Activated CD8-positive, alpha-beta T cell treated with anti-CD3 and anti-CD28 coated beads for 36 hours (primary cell): Measurements from ENCODE around the gene ZKSCAN1. TPM values are rescaled to one million over a fixed set of nuclear protein-coding genes. Genes with fewer than 3 reads are reported as not detected.

Source experiments
- ATAC-seq: fragments of 200-7000 bp; cut with Tn5 transposase; one replicate; pipeline ENCODE4 v1.10.0; 2021; ENCODE audit warnings: mild to moderate bottlenecking, moderate library complexity
- CTCF ChIA-PET: fragments of 350-600 bp; sonication (Branson Sonifier 250); formaldehyde crosslinking; loops from one replicate; lab custom pipeline; 2021; ENCODE audit warnings: antibody characterized with exemption; lab: Charles Lee
- POLR2A ChIA-PET: fragments of 350-600 bp; sonication (Branson Sonifier 250); formaldehyde crosslinking; loops from one replicate; lab custom pipeline; 2021; ENCODE audit warnings: antibody characterized with exemption; lab: Charles Lee
- DNase-seq: peaks from one replicate; pipeline ENCODE4 v3.0.0-alpha.2; 2020
- H3K27ac Mint-ChIP-seq: one replicate; pipeline ENCODE4 v1.8.0; 2021; ENCODE audit warnings: mild to moderate bottlenecking, mixed read lengths
- H3K27me3 Mint-ChIP-seq: one replicate; pipeline ENCODE4 v1.8.0; 2021; ENCODE audit warnings: mixed read lengths
- H3K36me3 Mint-ChIP-seq: one replicate; pipeline ENCODE4 v1.8.0; 2021; ENCODE audit warnings: low read depth, mixed read lengths
- H3K4me1 Mint-ChIP-seq: one replicate; pipeline ENCODE4 v1.8.0; 2021; ENCODE audit warnings: low read depth, mixed read lengths
- H3K4me3 Mint-ChIP-seq: one replicate; pipeline ENCODE4 v1.8.0; 2021; ENCODE audit warnings: mild to moderate bottlenecking, moderate library complexity, mixed read lengths
- H3K9me3 Mint-ChIP-seq: one replicate; pipeline ENCODE4 v1.8.0; 2021; ENCODE audit warnings: mixed read lengths
- intact Hi-C: fragments of 100-400 bp; cut with micrococcal nuclease; formaldehyde crosslinking; loops from one replicate; pipeline ENCODE4 v1.10.0; 2022
- total RNA-seq, 2 experiments: library from RNA; stranded (reverse); gene quantifications; one replicate each; pipeline ENCODE4 v1.2.3, GENCODE V29; 2021
- TF ChIP-seq, protein P1 (sequence below): fragments of 200-600 bp; IDR thresholded peaks from one replicate; pipeline ENCODE4 v1.8.0; 2022; ENCODE audit warnings: antibody characterized with exemption, mild to moderate bottlenecking

ZKSCAN1 gene
- total RNA-seq, 2 experiments from 2014 or later = 41.9 to 47.3 TPM

DNA sequence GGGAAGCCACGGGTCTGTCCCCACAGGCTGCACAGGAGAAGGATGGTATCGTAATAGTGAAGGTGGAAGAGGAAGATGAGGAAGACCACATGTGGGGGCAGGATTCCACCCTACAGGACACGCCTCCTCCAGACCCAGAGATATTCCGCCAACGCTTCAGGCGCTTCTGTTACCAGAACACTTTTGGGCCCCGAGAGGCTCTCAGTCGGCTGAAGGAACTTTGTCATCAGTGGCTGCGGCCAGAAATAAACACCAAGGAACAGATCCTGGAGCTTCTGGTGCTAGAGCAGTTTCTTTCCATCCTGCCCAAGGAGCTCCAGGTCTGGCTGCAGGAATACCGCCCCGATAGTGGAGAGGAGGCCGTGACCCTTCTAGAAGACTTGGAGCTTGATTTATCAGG lies 8.1 kb downstream of the ZKSCAN1 start:
- POLR2A ChIA-PET = interaction anchor here (1.0 to 1.9 kb wide), 2 partner anchors 7 to 8 kb away, joined by 3 to 5 read pairs; no protein-coding TSS in a partner anchor
- intact Hi-C loops = no loop called here
- no peak for DNase-seq
- Mint-ChIP-seq H3K4me3 (no peak overlapping the region), H3K36me3 (peaks cover 42% of the 10 kb centered on the region), H3K27ac (no peak overlapping the region), H3K27me3 (no peaks in the 10 kb centered on the region), H3K4me1 (peaks cover 28% of the 10 kb centered on the region), H3K9me3 (no peaks in the 10 kb centered on the region)
- TF ChIP-seq, protein P1, sequence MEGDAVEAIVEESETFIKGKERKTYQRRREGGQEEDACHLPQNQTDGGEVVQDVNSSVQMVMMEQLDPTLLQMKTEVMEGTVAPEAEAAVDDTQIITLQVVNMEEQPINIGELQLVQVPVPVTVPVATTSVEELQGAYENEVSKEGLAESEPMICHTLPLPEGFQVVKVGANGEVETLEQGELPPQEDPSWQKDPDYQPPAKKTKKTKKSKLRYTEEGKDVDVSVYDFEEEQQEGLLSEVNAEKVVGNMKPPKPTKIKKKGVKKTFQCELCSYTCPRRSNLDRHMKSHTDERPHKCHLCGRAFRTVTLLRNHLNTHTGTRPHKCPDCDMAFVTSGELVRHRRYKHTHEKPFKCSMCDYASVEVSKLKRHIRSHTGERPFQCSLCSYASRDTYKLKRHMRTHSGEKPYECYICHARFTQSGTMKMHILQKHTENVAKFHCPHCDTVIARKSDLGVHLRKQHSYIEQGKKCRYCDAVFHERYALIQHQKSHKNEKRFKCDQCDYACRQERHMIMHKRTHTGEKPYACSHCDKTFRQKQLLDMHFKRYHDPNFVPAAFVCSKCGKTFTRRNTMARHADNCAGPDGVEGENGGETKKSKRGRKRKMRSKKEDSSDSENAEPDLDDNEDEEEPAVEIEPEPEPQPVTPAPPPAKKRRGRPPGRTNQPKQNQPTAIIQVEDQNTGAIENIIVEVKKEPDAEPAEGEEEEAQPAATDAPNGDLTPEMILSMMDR = no peak
- ATAC-seq = no peak
- CTCF ChIA-PET = no interaction called here

DNA sequence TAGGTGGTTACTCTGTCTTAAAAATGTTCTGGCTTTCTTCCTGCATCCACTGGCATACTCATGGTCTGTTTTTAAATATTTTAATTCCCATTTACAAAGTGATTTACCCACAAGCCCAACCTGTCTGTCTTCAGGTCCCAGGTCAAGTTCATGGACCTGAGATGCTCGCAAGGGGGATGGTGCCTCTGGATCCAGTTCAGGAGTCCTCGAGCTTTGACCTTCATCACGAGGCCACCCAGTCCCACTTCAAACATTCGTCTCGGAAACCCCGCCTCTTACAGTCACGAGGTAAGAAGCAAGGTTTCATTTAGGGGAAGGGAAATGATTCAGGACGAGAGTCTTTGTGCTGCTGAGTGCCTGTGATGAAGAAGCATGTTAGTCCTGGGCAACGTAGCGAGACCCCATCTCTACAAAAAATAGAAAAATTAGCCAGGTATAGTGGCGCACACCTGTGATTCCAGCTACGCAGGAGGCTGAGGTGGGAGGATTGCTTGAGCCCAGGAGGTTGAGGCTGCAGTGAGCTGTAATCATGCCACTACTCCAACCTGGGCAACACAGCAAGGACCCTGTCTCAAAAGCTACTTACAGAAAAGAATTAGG lies 8.7 kb downstream of the ZKSCAN1 start:
- ChIA-PET CTCF (no interaction called here), POLR2A (interaction anchor here (1.0 to 1.9 kb wide), 3 partner anchors 8 to 10 kb away, joined by 3 to 5 read pairs (median 3); no protein-coding TSS in a partner anchor)
- no peak for DNase-seq
- peaks cover 22% of the 10 kb centered on the region for H3K4me1 Mint-ChIP-seq
- no peak for ATAC-seq
- peaks cover 42% of the 10 kb centered on the region for H3K36me3 Mint-ChIP-seq
- intact Hi-C loops = no loop called here
- H3K27me3 Mint-ChIP-seq = no peaks in the 10 kb centered on the region
- TF ChIP-seq, protein P1 = no peak
- no peaks in the 10 kb centered on the region for H3K9me3 Mint-ChIP-seq
- no peak overlapping the region for H3K27ac Mint-ChIP-seq
- no peak overlapping the region for H3K4me3 Mint-ChIP-seq

DNA sequence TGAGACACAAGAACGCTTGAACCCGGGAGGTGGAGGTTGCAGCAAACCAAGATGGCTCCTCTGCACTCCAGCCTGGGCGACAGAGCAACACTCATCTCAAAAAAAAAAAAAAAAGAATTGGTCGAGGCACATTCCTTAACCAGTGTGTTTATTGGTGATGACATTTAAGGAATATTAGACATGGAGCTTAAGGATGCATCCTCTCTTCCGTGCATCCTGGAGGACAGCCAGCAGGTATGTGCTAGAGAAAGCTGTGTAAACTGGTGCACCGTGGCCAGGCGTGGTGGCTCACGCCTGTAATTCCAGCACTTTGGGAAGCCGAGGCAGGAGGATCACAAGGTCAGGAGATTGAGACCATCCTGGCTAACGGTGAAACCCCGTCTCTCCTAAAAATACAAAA lies 11.8 kb downstream of the ZKSCAN1 start:
- peaks cover 45% of the 10 kb centered on the region for H3K36me3 Mint-ChIP-seq
- ATAC-seq (no peak), DNase-seq (no peak)
- TF ChIP-seq, protein P1 = no peak
- no peak overlapping the region for H3K27ac Mint-ChIP-seq
- CTCF ChIA-PET = no interaction called here
- POLR2A ChIA-PET = interaction anchor here (1.0 to 2.3 kb wide), 3 partner anchors 10 to 74 kb away, joined by 3 to 8 read pairs (median 4); partner anchors contain the start of genes AP4M1 and MCM7
- peaks cover 2% of the 10 kb centered on the region for H3K4me1 Mint-ChIP-seq
- H3K4me3 Mint-ChIP-seq = no peak overlapping the region
- H3K9me3 Mint-ChIP-seq = no peaks in the 10 kb centered on the region
- intact Hi-C loops = no loop called here
- no peaks in the 10 kb centered on the region for H3K27me3 Mint-ChIP-seq

- H3K27ac Mint-ChIP-seq = no peak overlapping the region
- POLR2A ChIA-PET = interaction anchor here (0.6 to 1.6 kb wide), 3 partner anchors 12 to 30 kb away, joined by 4 to 9 read pairs (median 4); partner anchors contain the start of gene ZKSCAN1
- DNase-seq (no peak), ATAC-seq (no peak)
- H3K4me3 Mint-ChIP-seq = no peak overlapping the region
- H3K36me3 Mint-ChIP-seq = peaks cover 44% of the 10 kb centered on the region
- no peaks in the 10 kb centered on the region for H3K9me3 Mint-ChIP-seq
- H3K4me1 Mint-ChIP-seq = no peaks in the 10 kb centered on the region
- intact Hi-C loops = no loop called here
- CTCF ChIA-PET = interaction anchor here (0.7 to 1.0 kb wide), 2 partner anchors 50 to 116 kb away, joined by 4 read pairs; no protein-coding TSS in a partner anchor
- no peaks in the 10 kb centered on the region for H3K27me3 Mint-ChIP-seq
- TF ChIP-seq, protein P1 = no peak
These were observed 14.2 kb downstream of the ZKSCAN1 start for GRCh38 chr7:100029596-100029995.

- Mint-ChIP-seq H3K4me1 (no peaks in the 10 kb centered on the region), H3K9me3 (no peaks in the 10 kb centered on the region), H3K27ac (no peak overlapping the region), H3K27me3 (no peaks in the 10 kb centered on the region), H3K4me3 (no peak overlapping the region), H3K36me3 (peaks cover 51% of the 10 kb centered on the region)
- ATAC-seq = no peak
- TF ChIP-seq, protein P1 = no peak
- DNase-seq = no peak
- POLR2A ChIA-PET = interaction anchor here (0.7 to 1.4 kb wide), 3 partner anchors 9 to 16 kb away, joined by 3 to 5 read pairs (median 3); partner anchors contain the start of gene ZSCAN21
- CTCF ChIA-PET = no interaction called here
- intact Hi-C loops = no loop called here
These were observed 18.1 kb downstream of the ZKSCAN1 start for GRCh38 chr7:100033526-100033925.
